ENCODE data around the gene IGF2R.

DNA sequence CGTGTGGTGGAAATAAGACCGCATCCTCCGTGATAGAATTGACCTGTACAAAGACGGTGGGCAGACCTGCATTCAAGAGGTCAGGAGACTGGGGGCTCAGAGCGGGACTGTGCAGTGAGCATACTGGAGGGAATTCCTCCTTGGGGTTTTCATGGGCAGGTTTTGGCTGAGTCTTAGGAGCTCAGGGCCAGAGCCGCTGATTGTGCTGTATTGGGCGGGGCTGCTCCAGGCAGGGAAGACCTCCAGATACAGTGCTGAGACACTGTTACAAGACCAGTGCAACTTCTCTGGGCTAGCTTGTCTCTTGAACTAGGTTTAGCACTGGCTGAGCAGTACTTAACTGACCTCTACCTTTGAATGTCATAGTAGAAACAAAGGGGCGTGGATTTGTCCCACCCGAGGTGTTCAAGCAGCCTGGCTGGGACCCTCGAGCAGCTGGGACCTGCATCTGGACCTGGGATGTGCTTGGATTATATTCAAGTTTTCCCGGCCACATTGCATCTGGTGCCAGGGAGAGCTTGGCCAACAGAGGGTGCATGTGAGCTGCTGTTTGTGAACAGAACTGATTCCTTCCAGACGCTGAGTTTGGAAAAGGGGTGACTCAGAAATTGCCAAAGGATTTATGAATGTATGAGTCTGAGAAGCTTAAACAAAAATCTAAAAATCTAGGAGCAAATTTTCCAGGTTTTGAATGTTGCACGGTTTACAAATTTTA lies 119.3 kb downstream of the IGF2R start:
- TF ChIP-seq, protein P1, sequence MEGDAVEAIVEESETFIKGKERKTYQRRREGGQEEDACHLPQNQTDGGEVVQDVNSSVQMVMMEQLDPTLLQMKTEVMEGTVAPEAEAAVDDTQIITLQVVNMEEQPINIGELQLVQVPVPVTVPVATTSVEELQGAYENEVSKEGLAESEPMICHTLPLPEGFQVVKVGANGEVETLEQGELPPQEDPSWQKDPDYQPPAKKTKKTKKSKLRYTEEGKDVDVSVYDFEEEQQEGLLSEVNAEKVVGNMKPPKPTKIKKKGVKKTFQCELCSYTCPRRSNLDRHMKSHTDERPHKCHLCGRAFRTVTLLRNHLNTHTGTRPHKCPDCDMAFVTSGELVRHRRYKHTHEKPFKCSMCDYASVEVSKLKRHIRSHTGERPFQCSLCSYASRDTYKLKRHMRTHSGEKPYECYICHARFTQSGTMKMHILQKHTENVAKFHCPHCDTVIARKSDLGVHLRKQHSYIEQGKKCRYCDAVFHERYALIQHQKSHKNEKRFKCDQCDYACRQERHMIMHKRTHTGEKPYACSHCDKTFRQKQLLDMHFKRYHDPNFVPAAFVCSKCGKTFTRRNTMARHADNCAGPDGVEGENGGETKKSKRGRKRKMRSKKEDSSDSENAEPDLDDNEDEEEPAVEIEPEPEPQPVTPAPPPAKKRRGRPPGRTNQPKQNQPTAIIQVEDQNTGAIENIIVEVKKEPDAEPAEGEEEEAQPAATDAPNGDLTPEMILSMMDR (IDR thresholded peaks at IDR 0.05): peak in 2 of 3 experiments; percentile 35 to 75
- TF ChIP-seq POLR2A (IDR thresholded peaks at IDR 0.05) (no peak), POLR2AphosphoS5 (IDR thresholded peaks at IDR 0.05; ENCODE audit: insufficient read depth in 1 of 2, low read depth in 1 of 2) (no peak)

Data from vagina (tissue), 2 donors.